Neuron (in vitro differentiated cells): ENCODE measurements around the gene TTC9.
A peak's percentile ranks its signal among the peaks of the same experiment; 100 is the strongest.

ENCODE experiments used
- H2AFZ ChIP-seq: one replicate; pipeline ENCODE4 v1.6.1; 2013; ENCODE audit warnings: low read depth, mild to moderate bottlenecking, inconsistent platforms, low read length, moderate library complexity
- H3K27me3 ChIP-seq: one replicate; pipeline ENCODE4 v1.6.1; 2013; ENCODE audit warnings: low read length; ENCODE audit not compliant: insufficient read depth
- H3K36me3 ChIP-seq: one replicate; pipeline ENCODE4 v1.6.1; 2013; ENCODE audit warnings: low read length; ENCODE audit not compliant: insufficient read depth
- H3K4me1 ChIP-seq: one replicate; pipeline ENCODE4 v1.6.1; 2013; ENCODE audit warnings: low read length; ENCODE audit not compliant: insufficient read depth
- H3K4me3 ChIP-seq: 2 replicates; pipeline ENCODE4 v1.5.1; 2013; ENCODE audit warnings: mild to moderate bottlenecking, low read length, moderate library complexity
- H3K9me3 ChIP-seq: one replicate; pipeline ENCODE4 v1.6.1; 2013; ENCODE audit warnings: low read length

The TTC9 gene

DNA sequence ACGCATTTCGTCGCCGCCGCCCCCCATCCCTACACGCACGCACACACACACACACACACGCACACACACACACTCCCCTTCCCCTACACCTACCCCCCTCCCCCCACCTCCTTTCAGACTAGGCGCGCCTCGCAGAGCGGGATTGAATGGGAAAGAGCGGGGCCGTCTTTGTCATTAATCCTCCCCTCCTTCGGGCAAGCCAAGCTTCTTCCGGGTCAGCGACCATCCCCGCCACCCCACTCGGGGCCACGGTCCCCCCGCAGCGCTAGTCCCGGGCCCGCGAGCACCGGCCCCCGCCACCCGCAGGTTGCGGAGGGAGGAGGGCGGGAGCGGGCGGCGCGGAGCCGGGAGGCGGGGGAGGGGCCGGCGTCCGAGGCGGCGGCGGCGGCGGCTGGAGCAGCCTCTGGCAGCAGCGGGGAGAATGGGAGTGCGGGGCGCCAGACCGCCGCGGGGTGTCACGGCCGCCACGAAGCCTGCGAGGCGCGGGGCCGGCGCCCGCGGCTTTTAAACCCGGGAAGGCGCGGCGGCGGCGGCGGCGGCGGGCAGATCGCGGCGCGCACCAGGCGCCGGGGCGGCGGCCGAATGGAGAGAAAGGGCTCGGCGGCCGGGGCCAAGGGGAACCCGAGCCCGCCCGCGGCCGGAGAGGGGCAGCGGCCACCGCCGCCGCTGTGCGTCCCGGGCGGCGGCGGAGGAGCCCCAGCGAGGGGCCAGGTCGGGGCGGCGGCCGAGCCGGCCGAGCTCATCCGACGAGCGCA, at the start of gene TTC9:
TSS of gene TTC9 (plus strand) at position 369 of the 755 bp plus-strand sequence. CDS start at position 583, 214 bp downstream.
- no peaks in the 10 kb centered on the region for H3K9me3 ChIP-seq
- H3K27me3 ChIP-seq, result peaks cover 6% of the 10 kb centered on the region
- peaks cover 31% of the 10 kb centered on the region for H3K4me1 ChIP-seq
- no peaks in the 10 kb centered on the region for H3K36me3 ChIP-seq
- H2AFZ ChIP-seq, result peak within 1 kb of the TSS; percentile 94
- peak within 1 kb of the TSS; percentile 73 for H3K4me3 ChIP-seq

DNA sequence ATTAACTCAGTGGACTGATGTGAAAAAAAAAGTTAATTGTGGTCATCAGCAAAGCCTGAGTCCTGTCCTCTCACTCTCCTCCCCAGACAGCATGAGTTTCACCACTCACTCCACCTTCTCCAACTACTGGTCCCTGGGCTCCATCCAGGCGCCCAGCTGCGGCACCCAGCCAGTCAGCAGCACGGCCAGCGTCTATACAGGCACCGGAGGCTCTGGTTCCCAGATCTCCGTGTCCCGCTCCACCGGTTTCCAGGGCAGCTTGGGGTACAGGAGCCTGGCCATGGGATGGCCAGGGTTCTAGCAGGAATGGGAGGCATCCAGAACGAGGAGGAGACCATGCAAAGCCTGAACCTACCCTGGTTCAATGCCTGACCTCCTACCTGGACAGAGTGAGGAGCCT, 47.3 kb upstream of the TTC9 start:
- peaks cover 6% of the 10 kb centered on the region for H3K4me1 ChIP-seq
- no peak overlapping the region for H3K4me3 ChIP-seq
- no peak overlapping the region for H2AFZ ChIP-seq
- H3K27me3 ChIP-seq, result no peaks in the 10 kb centered on the region
- peaks cover 65% of the 10 kb centered on the region for H3K36me3 ChIP-seq
- H3K9me3 ChIP-seq, result no peaks in the 10 kb centered on the region

DNA sequence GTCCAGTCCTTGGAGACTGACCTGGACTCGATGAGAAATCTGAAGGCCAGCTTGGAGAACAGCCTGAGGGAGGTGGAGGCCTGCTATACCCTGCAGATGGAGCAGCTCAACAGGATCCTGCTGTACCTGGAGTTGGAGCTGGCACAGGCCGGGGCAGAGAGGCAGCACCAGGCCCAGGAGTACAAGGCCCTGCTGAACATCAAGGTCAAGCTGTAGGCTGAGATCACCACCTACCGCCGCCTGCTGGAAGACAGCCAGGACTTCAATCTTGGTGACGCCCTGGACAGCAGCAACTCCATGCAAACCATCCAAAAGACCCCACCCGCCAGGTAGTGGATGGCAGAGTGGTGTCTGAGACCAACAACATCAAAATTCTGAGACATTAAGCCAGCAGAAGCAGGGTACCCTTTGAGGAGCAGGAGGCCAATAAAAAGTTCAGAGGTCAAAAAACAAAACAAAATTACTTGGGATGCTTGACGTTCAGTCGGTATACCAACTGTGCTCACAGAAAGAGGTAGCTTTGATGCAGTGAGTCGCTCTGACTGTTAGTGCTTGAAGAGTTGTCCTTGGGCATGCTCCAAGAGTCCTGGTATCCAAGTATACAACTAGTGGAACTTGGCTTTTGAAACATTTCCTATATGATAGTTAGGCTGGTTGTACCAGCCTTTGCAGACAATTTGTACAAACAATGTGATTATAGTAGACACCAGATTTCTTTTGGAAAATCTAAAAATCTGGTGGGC, 46.1 kb upstream of the TTC9 start:
- no peak overlapping the region for H2AFZ ChIP-seq
- H3K36me3 ChIP-seq, result peaks cover 54% of the 10 kb centered on the region
- no peaks in the 10 kb centered on the region for H3K9me3 ChIP-seq
- peaks cover 12% of the 10 kb centered on the region for H3K4me1 ChIP-seq
- no peak overlapping the region for H3K4me3 ChIP-seq
- no peaks in the 10 kb centered on the region for H3K27me3 ChIP-seq

DNA sequence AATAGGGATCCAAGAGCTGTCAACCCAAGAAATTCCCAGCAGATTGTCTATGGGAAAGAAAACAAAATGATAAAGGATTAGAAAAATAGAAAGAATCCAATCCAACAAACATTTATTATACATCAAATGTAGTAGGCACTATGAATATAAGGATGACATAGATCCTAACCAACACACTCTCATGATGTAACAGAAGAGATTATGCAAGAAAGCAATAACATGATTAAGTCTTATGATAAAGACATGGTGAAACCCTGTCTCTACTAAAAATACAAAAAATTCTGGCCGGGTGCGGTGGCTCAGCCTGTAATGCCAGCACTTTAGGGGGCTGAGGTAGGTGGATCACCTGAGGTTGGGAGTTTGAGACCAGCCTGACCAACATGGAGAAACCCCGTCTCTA, 44.0 kb upstream of the TTC9 start:
- Histone ChIP-seq H3K27me3 (no peaks in the 10 kb centered on the region), H3K4me3 (no peak overlapping the region), H3K36me3 (peaks cover 34% of the 10 kb centered on the region), H3K4me1 (peaks cover 15% of the 10 kb centered on the region), H3K9me3 (no peaks in the 10 kb centered on the region), H2AFZ (no peak overlapping the region)

DNA sequence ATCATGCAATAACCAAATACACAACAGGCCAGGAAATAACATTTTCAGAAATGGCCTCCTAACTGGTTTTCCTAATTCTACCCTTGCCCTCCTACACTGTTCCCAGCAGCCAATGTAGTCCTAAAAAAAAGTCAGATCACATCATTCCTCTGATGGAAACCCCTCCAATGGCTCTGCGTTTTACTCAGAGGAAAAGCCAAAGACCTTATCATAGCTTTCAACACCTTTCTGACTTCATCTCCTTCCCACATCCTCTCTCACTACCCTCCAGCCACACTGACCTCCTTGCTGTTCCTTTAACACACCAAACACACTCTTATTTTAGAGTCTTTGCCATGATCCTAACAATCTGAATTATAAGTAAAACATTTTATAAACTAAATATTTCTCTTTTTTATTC, 42.4 kb upstream of the TTC9 start:
- H3K27me3 ChIP-seq, result no peaks in the 10 kb centered on the region
- peak overlapping the region; percentile 98 for H3K4me3 ChIP-seq
- peaks cover 15% of the 10 kb centered on the region for H3K4me1 ChIP-seq
- H3K9me3 ChIP-seq, result no peaks in the 10 kb centered on the region
- H3K36me3 ChIP-seq, result peaks cover 20% of the 10 kb centered on the region
- no peak overlapping the region for H2AFZ ChIP-seq

DNA sequence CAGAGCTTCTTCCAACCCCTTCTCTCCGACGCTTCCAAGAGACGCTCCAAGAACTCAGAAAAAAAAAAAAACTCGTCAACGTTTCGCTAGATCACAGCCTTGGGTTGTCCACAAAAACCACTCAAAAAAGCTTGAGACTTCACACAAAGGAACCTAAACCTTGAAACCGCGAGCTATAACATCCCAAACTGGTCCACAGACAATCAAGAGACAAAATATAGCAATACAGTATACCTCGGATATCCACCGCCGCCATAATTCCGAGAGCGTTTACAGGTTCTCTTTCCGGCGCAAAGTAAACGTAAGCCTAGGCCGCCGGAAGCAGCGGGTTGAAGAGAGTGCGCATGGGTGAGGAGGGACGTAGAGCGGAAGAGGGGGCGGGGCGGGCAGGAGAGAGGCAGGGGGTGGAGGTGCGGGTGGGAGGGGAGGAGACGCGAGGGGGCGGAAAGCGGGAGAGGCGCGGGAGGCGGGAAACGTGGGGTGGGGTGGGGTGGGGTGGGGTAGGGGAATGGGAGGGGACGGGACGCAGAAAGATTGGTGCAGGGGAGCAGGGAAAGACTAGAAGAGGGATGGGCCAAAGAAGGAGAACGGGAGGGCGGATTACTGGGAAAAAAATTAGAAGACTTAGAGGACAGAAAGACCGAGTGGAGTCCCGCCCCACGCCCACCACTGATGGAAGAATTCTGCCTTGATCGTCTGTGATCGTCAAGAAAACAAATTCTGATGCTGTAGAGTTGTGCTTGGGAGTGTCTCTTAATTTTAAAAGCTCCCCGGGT, 41.1 kb upstream of the TTC9 start, which contains the start of gene MED6:
TSS of gene MED6 (minus strand) at position 274 of the 776 bp plus-strand sequence. CDS start at position 256, 18 bp downstream.
- peaks cover 8% of the 10 kb centered on the region for H3K36me3 ChIP-seq
- no peaks in the 10 kb centered on the region for H3K27me3 ChIP-seq
- H3K9me3 ChIP-seq, result no peaks in the 10 kb centered on the region
- peaks cover 15% of the 10 kb centered on the region for H3K4me1 ChIP-seq
- H3K4me3 ChIP-seq, result peak within 1 kb of the TSS; percentile 98
- H2AFZ ChIP-seq, result peak within 1 kb of the TSS; percentile 82

DNA sequence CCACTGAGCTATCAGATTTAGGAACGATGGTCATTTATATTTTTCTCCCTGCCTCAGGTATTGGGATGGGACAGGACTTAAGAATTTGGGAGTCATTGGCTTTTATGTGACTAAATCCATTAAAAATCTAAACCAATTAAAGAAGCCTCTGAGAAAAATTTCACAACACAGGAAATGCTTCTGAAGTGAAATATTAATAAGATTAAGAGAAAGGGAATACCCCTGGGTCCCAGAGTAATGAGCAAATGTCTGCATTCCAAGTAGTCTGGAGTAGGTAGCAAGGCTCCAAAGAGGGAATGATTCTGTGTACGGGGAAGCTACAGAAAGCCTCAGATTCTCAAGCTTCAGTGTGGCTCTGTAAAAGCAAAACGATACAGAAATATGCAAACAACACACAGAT, 40.6 kb upstream of the TTC9 start:
- peak overlapping the region; percentile 71 for H3K4me3 ChIP-seq
- peaks cover 15% of the 10 kb centered on the region for H3K4me1 ChIP-seq
- peaks cover 2% of the 10 kb centered on the region for H3K36me3 ChIP-seq
- no peaks in the 10 kb centered on the region for H3K9me3 ChIP-seq
- H2AFZ ChIP-seq, result peak overlapping the region; percentile 82
- no peaks in the 10 kb centered on the region for H3K27me3 ChIP-seq

DNA sequence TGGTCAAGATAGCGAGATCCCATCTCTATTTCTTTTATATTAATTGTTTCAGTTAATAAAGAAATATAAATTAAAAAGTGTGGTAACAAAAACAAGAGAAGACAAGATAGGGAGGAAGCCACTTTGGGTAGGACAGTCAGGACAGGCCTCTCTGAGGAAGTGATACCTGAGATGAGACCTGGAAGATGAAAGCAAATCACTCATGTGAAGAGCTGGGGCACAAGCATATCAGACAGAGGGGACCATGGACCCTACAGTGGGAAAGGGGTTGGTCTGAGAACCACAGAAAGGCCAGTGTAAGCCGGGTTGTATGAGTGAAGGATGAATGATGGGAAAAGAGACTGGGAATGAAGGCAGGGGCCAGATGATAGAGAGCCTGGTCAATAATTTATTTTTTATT, 39.5 kb upstream of the TTC9 start:
- no peaks in the 10 kb centered on the region for H3K36me3 ChIP-seq
- no peak overlapping the region for H3K4me3 ChIP-seq
- H3K27me3 ChIP-seq, result no peaks in the 10 kb centered on the region
- no peak overlapping the region for H2AFZ ChIP-seq
- H3K9me3 ChIP-seq, result no peaks in the 10 kb centered on the region
- peaks cover 15% of the 10 kb centered on the region for H3K4me1 ChIP-seq

DNA sequence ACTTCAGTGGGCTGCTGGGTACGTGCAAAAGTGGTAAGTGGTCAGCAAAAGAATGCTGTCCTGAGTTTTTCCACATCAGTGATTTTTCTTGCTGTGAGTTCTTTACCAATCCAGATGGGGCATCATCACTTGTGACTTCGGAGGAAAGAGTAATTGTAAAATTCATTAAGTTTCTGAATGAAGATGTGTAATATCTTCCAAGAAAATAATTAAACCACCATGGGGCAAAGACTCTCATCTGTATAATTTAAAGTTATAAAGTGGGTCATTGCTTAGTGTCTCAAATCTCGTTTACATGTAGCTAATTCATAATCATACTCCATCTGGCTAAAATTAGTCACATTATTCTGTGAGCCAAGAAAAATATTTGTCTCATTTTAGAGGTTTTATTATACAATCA, 30.5 kb upstream of the TTC9 start:
- H3K4me1 ChIP-seq, result no peaks in the 10 kb centered on the region
- H3K4me3 ChIP-seq, result no peak overlapping the region
- no peak overlapping the region for H2AFZ ChIP-seq
- no peaks in the 10 kb centered on the region for H3K36me3 ChIP-seq
- H3K27me3 ChIP-seq, result no peaks in the 10 kb centered on the region
- no peaks in the 10 kb centered on the region for H3K9me3 ChIP-seq

DNA sequence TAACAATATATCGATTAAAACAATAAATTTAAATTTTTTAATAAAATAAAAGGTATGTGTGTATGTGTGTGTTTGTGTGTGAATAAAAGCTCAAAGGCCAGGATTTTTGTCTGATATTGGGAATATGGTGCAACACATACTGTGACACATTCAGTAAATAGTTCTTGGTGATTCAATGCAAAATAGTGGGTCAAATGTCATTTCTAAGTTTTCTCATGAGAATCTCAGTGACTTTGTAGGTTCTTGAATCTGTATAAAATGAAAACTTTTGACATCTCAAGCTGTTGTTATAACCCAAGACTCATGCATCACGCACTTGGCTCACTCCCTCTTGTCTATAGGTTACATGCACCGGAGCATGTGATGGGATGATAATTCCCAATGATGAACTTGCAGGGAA, 25.1 kb upstream of the TTC9 start:
- Histone ChIP-seq H3K27me3 (no peaks in the 10 kb centered on the region), H3K4me3 (no peak overlapping the region), H3K36me3 (no peaks in the 10 kb centered on the region), H3K9me3 (no peaks in the 10 kb centered on the region), H2AFZ (no peak overlapping the region), H3K4me1 (no peaks in the 10 kb centered on the region)

DNA sequence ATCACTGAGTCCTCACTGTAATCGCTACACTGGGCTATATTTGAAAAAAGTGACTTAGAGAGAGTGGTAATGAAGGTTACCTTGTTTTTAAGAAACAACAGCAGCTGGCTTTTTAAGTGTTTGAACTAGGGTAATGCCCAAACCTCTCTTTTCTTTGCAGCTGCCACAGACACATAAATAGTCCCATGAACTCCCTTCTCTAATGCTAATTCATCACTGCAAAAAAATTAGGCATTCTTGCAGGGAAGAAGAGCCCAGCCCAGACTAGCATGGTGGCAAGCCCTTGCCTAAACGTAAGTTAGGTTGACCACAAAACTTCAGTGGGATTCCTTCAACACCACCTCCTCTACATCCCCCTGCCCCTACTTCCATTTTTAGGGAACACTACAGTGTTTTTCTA, 23.4 kb upstream of the TTC9 start:
- H3K27me3 ChIP-seq, result no peaks in the 10 kb centered on the region
- H3K9me3 ChIP-seq, result no peaks in the 10 kb centered on the region
- no peaks in the 10 kb centered on the region for H3K36me3 ChIP-seq
- H2AFZ ChIP-seq, result no peak overlapping the region
- H3K4me3 ChIP-seq, result no peak overlapping the region
- no peaks in the 10 kb centered on the region for H3K4me1 ChIP-seq

DNA sequence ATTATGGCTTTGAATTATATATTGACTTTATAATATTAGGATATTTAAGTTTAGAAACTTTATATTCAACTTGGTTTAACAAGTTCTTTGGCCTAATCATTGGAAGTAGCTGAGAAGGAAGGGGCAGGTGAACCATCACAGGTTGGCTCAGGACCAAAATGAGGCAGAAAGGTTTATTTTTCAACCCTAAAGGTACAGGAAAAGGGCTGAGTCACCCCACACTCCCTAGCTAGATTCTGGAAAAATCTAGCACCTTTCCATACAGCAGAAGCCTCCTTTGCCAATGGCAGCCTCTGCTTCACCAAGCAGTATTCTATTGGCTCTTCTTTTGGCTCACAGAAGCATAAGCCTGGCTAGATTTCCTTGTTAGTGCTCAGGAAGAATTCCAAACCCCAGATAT, 22.0 kb upstream of the TTC9 start:
- H3K36me3 ChIP-seq, result no peaks in the 10 kb centered on the region
- H3K4me3 ChIP-seq, result no peak overlapping the region
- no peaks in the 10 kb centered on the region for H3K27me3 ChIP-seq
- no peaks in the 10 kb centered on the region for H3K9me3 ChIP-seq
- H3K4me1 ChIP-seq, result no peaks in the 10 kb centered on the region
- no peak overlapping the region for H2AFZ ChIP-seq
